ENCODE results near the gene DGCR8. TPM values are rescaled to one million over a fixed set of nuclear protein-coding genes. Genes with fewer than 3 reads are reported as not detected.

DGCR8 gene
- total RNA-seq, 1 donor from 2014 or later = 18.0 TPM

DNA sequence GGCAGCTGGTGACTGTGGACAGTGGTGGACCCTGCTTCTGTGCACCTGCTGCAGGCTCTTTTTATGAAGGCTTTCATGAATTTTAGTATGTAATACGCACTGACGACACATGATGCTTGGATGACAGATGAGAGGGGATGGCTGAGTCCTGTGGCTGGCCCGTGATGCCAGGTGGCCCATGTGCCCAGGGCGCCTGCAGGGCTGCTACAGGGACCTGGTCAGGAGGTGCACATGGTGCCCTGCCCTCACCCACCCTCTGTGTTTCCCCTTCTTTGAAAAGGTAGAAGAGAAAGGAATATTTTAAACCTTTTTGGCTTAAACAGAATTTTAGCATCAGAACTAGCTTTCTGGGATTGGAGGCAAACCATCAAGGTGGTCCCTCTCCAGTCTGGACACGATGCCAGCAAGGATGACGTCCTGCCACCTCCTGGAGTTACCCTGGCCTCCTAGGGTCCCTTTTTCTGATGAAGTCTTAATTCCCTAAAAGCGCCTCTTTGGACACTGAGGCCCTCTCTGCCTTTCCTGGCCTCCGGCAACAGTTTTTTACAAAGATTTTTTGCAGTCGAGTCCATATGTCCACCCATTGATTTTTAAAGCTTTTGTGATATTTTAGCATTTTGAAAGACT, 30.4 kb downstream of the DGCR8 start:
- intact Hi-C loops (cut with DNase I) = loop anchor here (10.0 kb wide), 2 partner anchors 146 to 396 kb away; partner anchors contain the start of gene SEPTIN5
- no peaks in the 10 kb centered on the region for H3K9me3 ChIP-seq
- no peak overlapping the region for H3K4me3 ChIP-seq
- H3K27ac ChIP-seq = no peak overlapping the region
- no peak for DNase-seq (ENCODE audit: low spot score in 2 of 2)
- no peaks in the 10 kb centered on the region for H3K27me3 ChIP-seq
- no peaks in the 10 kb centered on the region for H3K4me1 ChIP-seq
- TF ChIP-seq, protein P1, sequence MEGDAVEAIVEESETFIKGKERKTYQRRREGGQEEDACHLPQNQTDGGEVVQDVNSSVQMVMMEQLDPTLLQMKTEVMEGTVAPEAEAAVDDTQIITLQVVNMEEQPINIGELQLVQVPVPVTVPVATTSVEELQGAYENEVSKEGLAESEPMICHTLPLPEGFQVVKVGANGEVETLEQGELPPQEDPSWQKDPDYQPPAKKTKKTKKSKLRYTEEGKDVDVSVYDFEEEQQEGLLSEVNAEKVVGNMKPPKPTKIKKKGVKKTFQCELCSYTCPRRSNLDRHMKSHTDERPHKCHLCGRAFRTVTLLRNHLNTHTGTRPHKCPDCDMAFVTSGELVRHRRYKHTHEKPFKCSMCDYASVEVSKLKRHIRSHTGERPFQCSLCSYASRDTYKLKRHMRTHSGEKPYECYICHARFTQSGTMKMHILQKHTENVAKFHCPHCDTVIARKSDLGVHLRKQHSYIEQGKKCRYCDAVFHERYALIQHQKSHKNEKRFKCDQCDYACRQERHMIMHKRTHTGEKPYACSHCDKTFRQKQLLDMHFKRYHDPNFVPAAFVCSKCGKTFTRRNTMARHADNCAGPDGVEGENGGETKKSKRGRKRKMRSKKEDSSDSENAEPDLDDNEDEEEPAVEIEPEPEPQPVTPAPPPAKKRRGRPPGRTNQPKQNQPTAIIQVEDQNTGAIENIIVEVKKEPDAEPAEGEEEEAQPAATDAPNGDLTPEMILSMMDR (IDR thresholded peaks at IDR 0.05) = no peak
- H3K36me3 ChIP-seq = peaks cover 70 to 96% of the 10 kb centered on the region in 2 donors

DNA sequence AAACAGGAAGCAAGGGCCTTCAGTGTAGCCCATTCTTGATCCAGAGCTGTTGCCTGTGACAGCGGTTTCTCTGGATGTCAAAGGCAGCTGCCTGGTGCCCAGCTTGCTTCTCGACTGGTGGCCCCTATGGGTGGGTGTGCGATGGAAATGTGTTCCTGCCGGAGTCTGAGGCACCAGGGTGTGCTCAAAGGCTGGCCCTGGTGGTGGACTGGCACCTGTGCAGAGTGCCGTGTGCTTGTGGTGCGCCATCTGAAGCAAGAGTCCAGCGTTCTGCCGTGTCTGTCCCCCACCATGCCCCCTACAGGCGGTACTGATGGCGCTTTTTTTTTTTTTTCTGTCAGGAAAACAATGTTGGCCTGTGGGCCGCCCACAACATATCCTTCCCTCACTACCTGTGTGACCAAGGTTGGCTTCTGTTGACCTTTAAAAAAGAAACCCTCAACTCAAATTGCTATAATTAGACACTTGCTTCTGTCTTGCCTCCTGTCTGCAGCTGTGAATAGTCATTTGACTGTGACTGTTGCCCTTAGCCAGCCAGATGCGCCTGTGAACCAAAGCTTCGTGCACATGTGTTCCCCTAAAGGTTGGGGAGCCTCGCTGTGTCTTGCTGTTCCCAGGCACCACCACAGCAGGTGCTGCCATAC, 31.1 kb downstream of the DGCR8 start:
- Histone ChIP-seq H3K27ac (no peak overlapping the region), H3K9me3 (no peaks in the 10 kb centered on the region), H3K4me1 (peaks cover 5% of the 10 kb centered on the region in 2 donors), H3K27me3 (no peaks in the 10 kb centered on the region), H3K4me3 (no peak overlapping the region), H3K36me3 (peaks cover 64 to 90% of the 10 kb centered on the region in 2 donors)
- DNase-seq (ENCODE audit: low spot score in 2 of 2) = no peak
- intact Hi-C loops (cut with DNase I) = loop anchor here (10.0 kb wide), 2 partner anchors 146 to 396 kb away; partner anchors contain the start of gene SEPTIN5
- TF ChIP-seq, protein P1 (IDR thresholded peaks at IDR 0.05) = no peak

DNA sequence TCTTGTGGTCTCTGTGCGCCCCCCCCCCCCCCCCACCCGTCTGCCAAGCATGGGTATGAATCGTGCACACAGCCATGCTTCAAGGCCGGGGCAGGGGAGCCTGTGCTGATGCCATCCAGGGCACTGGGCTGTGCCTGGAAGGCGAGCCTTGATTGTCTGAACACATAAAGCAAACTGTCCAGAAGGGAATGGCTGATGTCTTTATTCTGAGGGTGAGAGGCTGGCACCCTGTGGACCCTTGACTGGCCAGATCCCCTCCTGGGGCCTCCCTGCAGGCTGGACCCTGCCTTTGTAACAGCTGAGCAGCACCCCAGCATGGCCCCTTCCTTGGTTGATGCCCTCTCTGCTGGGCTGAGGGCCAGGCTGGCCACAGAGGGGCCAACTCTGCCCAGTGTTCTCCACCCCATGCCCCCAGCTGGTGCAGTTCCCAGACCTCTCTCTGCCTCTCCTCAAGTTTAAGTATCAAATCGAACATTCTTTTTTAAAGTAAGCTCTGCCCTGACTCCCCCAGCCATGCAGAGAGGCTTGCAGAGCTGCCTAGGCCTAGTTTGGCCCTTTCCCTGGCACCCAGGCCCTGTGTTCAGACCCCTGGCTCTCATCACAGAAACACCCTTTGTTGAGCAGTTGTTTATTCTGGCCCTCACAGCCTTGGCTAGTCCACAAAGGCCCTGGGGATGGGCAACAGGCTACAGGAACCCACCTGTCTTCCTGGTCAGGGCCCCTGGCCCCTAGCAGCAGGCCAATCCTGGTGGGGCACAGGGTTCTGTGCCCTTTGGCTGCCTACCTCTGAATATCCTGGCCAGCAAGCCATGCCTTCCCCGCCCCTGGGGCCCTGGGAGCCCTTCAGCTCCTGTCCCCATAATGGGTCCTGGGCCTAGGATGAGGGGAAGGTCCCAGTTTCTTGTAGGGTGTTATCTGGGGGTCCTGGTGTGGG, 31.9 kb downstream of the DGCR8 start:
- TF ChIP-seq, protein P1 (IDR thresholded peaks at IDR 0.05) = no peak
- Histone ChIP-seq H3K4me3 (no peak overlapping the region), H3K27me3 (no peaks in the 10 kb centered on the region), H3K4me1 (peaks cover 6 to 9% of the 10 kb centered on the region in 2 donors), H3K9me3 (no peaks in the 10 kb centered on the region), H3K27ac (no peak overlapping the region), H3K36me3 (peaks cover 56 to 82% of the 10 kb centered on the region in 2 donors)
- intact Hi-C loops (cut with DNase I) = loop anchor here (10.0 kb wide), 2 partner anchors 147 to 397 kb away; partner anchors contain the start of gene SEPTIN5
- no peak for DNase-seq (ENCODE audit: low spot score in 2 of 2)

DNA sequence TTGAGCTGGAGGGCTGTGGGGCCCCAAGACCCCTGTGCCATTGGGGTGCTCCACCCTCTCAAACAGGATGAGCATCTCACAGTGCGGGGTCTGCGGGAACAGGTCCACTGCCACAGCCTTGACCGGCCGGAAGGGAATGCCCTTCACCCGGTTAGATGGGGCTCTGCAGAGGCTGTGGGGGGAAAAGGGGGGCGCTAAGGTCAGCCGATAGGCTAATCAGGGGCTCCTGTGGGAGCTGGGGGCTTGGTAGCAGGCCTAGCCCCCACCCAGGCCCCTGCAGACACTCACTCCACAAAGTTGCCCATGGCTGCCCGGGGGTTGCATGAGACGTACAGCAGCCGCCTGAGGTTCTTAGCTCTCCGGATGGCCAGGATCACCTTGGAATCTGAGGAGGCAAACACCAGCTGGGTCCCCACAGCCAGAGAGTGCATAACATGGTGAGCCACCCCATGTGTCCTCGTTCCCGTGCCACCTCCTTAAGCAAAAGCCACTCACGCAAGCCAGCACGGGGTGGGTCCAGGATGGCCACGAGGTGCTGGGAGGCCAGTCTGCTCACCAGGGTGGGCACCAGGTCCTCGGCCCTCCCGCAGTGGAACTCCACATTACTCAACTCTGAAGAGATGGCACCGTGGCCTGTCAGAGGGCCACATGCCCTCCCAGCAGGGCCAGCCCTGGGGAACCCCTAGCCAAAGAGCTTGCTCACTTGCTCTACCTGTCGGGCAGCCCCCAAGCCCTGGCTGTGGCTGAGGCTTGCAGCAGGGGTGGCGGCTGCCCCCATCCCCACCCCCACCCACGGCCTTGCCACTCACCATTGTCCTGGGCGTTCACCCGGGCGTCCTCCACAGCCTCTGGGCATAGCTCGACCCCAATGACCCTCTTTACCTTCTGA, 32.8 kb downstream of the DGCR8 start:
- H3K27me3 ChIP-seq = no peaks in the 10 kb centered on the region
- no peak for DNase-seq (ENCODE audit: low spot score in 2 of 2)
- no peaks in the 10 kb centered on the region for H3K9me3 ChIP-seq
- peaks cover 47 to 73% of the 10 kb centered on the region in 2 donors for H3K36me3 ChIP-seq
- H3K4me3 ChIP-seq = no peak overlapping the region
- intact Hi-C loops (cut with DNase I) = loop anchor here (10.0 kb wide), 2 partner anchors 148 to 398 kb away; partner anchors contain the start of gene SEPTIN5
- H3K4me1 ChIP-seq = peaks cover 6 to 9% of the 10 kb centered on the region in 2 donors
- no peak overlapping the region for H3K27ac ChIP-seq
- TF ChIP-seq, protein P1 (IDR thresholded peaks at IDR 0.05) = no peak
